HG03175 (cell line): ENCODE data around the gene SCFD1.

Source experiments
- ATAC-seq: cut with Tn5 transposase; IDR thresholded peaks from one replicate; pipeline ENCODE4 v1.9.1; 2021; ENCODE audit warnings: mild to moderate bottlenecking, moderate library complexity; ENCODE audit not compliant: unreplicated experiment

SCFD1 gene

DNA sequence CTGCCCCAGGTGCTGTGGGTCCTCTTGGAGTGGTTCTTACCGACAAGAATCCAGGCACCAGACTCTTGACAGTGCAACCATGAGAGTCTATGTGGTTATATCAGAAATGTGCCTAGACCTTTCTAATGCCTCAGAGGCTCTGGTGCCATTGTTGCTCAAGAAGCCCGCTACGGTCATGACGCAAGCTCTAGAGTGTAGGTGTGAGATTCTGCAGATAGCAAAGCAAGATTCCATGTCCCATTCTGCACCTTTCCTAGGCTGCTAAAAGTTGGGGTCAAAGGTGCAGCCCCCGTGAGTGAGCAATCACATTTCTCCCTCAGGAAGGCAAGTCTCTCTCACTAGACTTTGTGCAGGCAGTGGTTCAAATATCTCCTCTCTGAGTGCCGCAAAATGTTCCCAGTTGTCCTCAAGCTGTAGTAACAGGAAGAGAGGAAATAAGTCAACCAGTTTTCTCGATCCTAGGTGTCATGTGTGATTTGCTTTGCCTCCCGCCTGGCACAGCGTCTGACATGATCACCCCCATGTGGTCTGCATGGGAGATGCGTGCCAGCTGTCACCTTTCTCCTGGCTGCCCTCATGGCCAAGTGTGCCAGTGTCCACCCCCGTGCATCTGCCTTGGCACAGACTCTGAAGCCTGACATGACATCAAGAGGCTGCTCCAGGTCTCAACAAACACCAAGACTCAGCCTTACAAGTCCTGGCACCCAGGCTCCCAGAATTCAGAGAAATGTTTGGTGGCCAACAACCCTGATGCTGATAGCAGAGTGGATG lies 129.7 kb downstream of the SCFD1 start:
- no peak for ATAC-seq

GRCh38 chr14:30753452-30753851 lies 131.3 kb downstream of the SCFD1 start:
- no peak for ATAC-seq

GRCh38 chr14:30754778-30755177 lies 132.7 kb downstream of the SCFD1 start:
- no peak for ATAC-seq

DNA sequence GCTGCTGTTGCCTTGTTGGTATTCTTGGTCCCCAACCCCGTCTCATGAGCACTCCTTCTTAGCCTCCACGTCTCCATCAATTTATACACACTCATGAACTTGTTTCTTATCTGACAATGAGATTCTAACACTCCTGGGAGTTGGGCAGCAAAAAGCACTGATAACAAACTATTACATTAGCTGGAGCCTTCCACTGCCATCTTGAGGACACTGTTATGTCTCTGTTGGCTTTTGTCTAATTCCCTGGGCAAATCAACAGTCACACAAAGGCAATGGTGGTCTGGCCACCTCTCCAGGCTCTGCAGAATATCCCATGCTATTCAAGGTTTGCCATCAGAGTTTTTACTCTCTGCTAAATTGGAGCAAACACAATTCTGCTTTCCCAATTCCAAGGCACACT lies 134.5 kb downstream of the SCFD1 start:
- no peak for ATAC-seq

DNA sequence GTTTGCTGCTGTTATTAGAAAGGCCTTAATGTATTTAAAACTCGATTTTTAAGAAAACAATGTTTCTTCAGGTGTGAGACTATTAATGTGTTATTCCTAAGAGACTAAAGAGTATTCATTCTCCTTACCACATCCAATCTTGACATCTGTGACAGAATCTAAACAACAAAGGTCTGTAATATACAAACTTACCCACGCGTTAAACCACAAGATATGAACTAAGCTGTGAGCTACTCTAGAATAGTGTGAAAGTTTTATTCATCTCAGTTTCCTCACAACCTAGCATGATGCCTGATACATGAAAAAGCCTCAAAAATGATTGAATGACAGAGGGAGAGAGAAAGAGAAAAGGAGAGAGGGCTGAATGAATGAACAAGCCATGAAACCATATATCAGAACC lies 135.0 kb downstream of the SCFD1 start:
- ATAC-seq: no peak

- ATAC-seq: no peak
These were observed 137.3 kb downstream of the SCFD1 start for GRCh38 chr14:30759172-30760125.

DNA sequence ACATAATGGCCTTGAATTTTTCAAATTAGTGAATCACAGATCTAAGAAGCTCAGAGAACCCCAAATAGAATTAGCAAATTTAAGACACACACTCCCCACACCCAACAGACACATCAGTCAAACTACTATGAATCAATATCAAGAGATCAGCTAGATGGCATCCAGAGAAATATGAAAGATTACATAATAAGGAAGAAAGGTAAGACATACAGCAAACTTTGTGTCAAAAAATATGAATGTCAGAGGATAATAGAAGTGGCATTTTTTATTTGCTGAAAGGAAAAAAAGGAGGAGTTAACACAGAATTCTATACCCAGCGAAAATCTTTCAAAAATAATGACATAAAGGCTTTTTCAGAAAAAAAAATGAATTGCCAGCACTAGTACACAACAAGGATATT lies 141.8 kb downstream of the SCFD1 start:
- ATAC-seq: no peak

- no peak for ATAC-seq
These were observed 145.5 kb downstream of the SCFD1 start for GRCh38 chr14:30767624-30768023.

- no peak for ATAC-seq
These were observed 146.7 kb downstream of the SCFD1 start for GRCh38 chr14:30768791-30769190.

- ATAC-seq: no peak
These were observed 148.3 kb downstream of the SCFD1 start for GRCh38 chr14:30770376-30770775.

DNA sequence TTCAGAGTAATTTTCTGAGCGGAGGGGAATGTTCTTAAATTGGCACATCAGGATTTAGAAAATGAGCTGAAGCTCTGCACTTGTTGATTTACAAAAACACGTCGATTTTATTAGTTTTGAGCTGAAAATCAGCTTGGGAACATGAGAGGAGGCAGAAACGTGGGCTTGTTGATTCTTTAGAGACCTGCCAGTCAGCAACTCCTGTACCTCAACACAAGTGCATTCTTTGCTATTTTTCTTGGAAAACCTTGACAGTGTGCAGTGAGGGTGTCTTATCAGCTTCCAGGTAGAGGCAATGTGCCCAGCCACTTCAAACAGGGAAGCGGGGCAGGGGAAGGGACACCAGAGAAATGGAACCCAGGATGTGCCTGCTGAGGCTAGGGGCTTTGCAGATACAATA lies 149.5 kb downstream of the SCFD1 start:
- no peak for ATAC-seq

DNA sequence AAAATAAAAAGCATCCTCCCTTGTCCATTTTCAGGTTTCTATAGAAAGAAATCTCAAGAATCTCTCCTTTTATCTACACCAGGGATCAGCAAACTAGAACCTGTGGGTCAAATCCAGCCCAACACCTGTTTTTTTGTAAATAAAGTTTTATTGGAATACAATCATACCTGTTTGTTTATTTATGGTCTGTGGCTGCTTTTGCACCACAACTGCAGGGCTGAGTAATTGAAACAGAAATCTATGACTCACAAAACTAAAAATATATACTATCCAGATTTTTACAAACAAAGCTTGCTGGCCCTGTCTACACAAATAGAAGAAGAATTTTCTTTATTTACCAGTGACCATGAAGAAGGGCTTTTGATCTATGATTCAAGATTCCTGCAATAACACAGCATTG lies 157.1 kb downstream of the SCFD1 start:
- no peak for ATAC-seq
